GM12878 (cell line): ENCODE results near the gene SERPINB8. TPM values are rescaled to one million over a fixed set of nuclear protein-coding genes. Genes with fewer than 3 reads are reported as not detected.

Experiments used
- ATAC-seq: fragments of 200-7000 bp; cut with Tn5 transposase; 3 replicates; pipeline ENCODE4 v1.9.1; 2020; ENCODE audit warnings: mild to moderate bottlenecking, moderate library complexity
- BruUV-seq: library from RNA; stranded (reverse); fragments of 400-500 nt; replicated peaks from 2 replicates; lab custom pipeline; 2021; lab: Mats Ljungman, UMichigan
- CTCF ChIA-PET: fragments of 300-600 bp; sonication (Branson Sonifier 250); formaldehyde crosslinking; extraction: SDS; loops from one replicate; lab custom pipeline; 2021; ENCODE audit warnings: inconsistent platforms; lab: Yijun Ruan, JAX
- POLR2A ChIA-PET: fragments of 350-600 bp; formaldehyde crosslinking; extraction: SDS; loops from one replicate; lab custom pipeline; 2021; ENCODE audit warnings: inconsistent platforms; lab: Charles Lee
- RAD21 ChIA-PET: fragments of 300-600 bp; sonication (Branson Sonifier 250); formaldehyde crosslinking; loops from one replicate; lab custom pipeline; 2023; ENCODE audit warnings: antibody characterized with exemption; ENCODE audit not compliant: unreplicated experiment; lab: Charles Lee
- SMC1A ChIA-PET: fragments of 300-600 bp; sonication (Branson Sonifier 250); formaldehyde crosslinking; loops from one replicate; lab custom pipeline; 2023; ENCODE audit not compliant: unreplicated experiment, uncharacterized antibody; lab: Charles Lee
- DNase-seq: peaks from one replicate; pipeline ENCODE4 v3.0.0-alpha.2; 2011; ENCODE audit warnings: low read depth, low spot score
- FAIRE-seq: peaks from 3 replicates; lab custom pipeline; 2011; peaks lifted over from hg19 to GRCh38; lab: Jason Lieb, UNC
- H2AFZ ChIP-seq: 2 replicates; pipeline ENCODE4 v1.6.0; 2011; ENCODE audit warnings: low read depth, low read length, control low read depth; ENCODE audit not compliant: control insufficient read depth
- H3K27ac ChIP-seq: 2 replicates; pipeline ENCODE4 v1.5.1; 2011; ENCODE audit warnings: control low read depth; ENCODE audit not compliant: control insufficient read depth, insufficient read depth
- H3K27me3 ChIP-seq, 2 experiments: replicated peaks in 1 of 2; 2 replicates each; pipeline versions ENCODE4 v1.6.0 to v1.6.1; 2011; ENCODE audit warnings: low read length in 1 of 2; ENCODE audit not compliant: control insufficient read depth in 2 of 2, insufficient read depth in 2 of 2
- H3K36me3 ChIP-seq, 2 experiments: 2 replicates each; pipeline ENCODE4 v1.5.1; 2011; ENCODE audit warnings: low read length in 1 of 2; ENCODE audit not compliant: control insufficient read depth in 2 of 2, insufficient read depth in 2 of 2
- H3K4me1 ChIP-seq: 2 replicates; pipeline ENCODE4 v1.6.1; 2011; ENCODE audit warnings: mild to moderate bottlenecking, low read length, moderate library complexity, mixed read lengths; ENCODE audit not compliant: control insufficient read depth, insufficient read depth
- H3K4me2 ChIP-seq: 2 replicates; pipeline ENCODE4 v1.6.0; 2011; ENCODE audit warnings: control low read depth; ENCODE audit not compliant: control insufficient read depth, insufficient read depth
- H3K4me3 ChIP-seq: fragments of 200-600 bp; sonication (generic); 2 replicates; pipeline ENCODE4 v1.5.1; 2016
- H3K79me2 ChIP-seq: 2 replicates; pipeline ENCODE4 v1.6.0; 2011; ENCODE audit warnings: low read length; ENCODE audit not compliant: control insufficient read depth, insufficient read depth
- H3K9ac ChIP-seq: 2 replicates; pipeline ENCODE4 v1.8.0; 2011; ENCODE audit warnings: low read length, control low read depth, mixed read lengths; ENCODE audit not compliant: control insufficient read depth, insufficient read depth
- H3K9me3 ChIP-seq: replicated peaks from 3 replicates; pipeline ENCODE4 v1.5.1; 2011; ENCODE audit warnings: mild to moderate bottlenecking, low read length; ENCODE audit not compliant: control insufficient read depth, insufficient read depth
- H4K20me1 ChIP-seq: 2 replicates; pipeline ENCODE4 v1.6.0; 2011; ENCODE audit not compliant: control insufficient read depth, insufficient read depth
- BCL3 ChIP-seq: IDR thresholded peaks from 2 replicates; pipeline ENCODE4 v1.6.1; 2011; ENCODE audit warnings: borderline replicate concordance, low read depth, mild to moderate bottlenecking, moderate library complexity, low read length; ENCODE audit not compliant: insufficient read depth, poor library complexity, severe bottlenecking
- ESRRA ChIP-seq: IDR thresholded peaks from 2 replicates; pipeline ENCODE4 v1.6.1; 2012; ENCODE audit warnings: mild to moderate bottlenecking, low read length, improper control_type of control experiment
- FOS ChIP-seq: IDR thresholded peaks from 3 replicates; pipeline ENCODE4 v1.6.1; 2011; ENCODE audit warnings: borderline replicate concordance; ENCODE audit not compliant: insufficient read length; ENCODE audit errors: extremely low read depth
- HDAC2 ChIP-seq: fragments of 200-600 bp; sonication (generic); IDR thresholded peaks from 2 replicates; pipeline ENCODE4 v1.6.1; 2017
- JUND ChIP-seq: IDR thresholded peaks from 2 replicates; pipeline ENCODE4 v1.6.1; 2012; ENCODE audit warnings: low read depth, mild to moderate bottlenecking, low read length, improper control_type of control experiment, moderate library complexity
- MEF2B ChIP-seq: fragments of 450-650 bp; IDR thresholded peaks from 2 replicates; pipeline ENCODE4 v1.6.1; 2018; ENCODE audit warnings: mild to moderate bottlenecking, moderate library complexity; ENCODE audit not compliant: partially characterized antibody, poor library complexity, severe bottlenecking
- NR2C1 ChIP-seq: fragments of 450-650 bp; IDR thresholded peaks from 2 replicates; pipeline ENCODE4 v1.6.1; 2017; ENCODE audit warnings: antibody characterized with exemption, mild to moderate bottlenecking, moderate library complexity
- PKNOX1 ChIP-seq: fragments of 450-650 bp; IDR thresholded peaks from 2 replicates; pipeline ENCODE4 v1.6.1; 2016; ENCODE audit warnings: mild to moderate bottlenecking
- RAD21 ChIP-seq: IDR thresholded peaks from 2 replicates; pipeline ENCODE4 v1.6.1; 2011; ENCODE audit warnings: mild to moderate bottlenecking, low read depth, low read length, moderate library complexity; ENCODE audit not compliant: insufficient read depth
- SIX5 ChIP-seq: IDR thresholded peaks from 2 replicates; pipeline ENCODE4 v1.6.1; 2011; ENCODE audit warnings: mild to moderate bottlenecking, low read depth, low read length, moderate library complexity; ENCODE audit not compliant: severe bottlenecking
- ZBED1 ChIP-seq: IDR thresholded peaks from 2 replicates; pipeline ENCODE4 v1.6.1; 2016; ENCODE audit warnings: borderline replicate concordance
- ZNF622 ChIP-seq: fragments of 450-650 bp; IDR thresholded peaks from 2 replicates; pipeline ENCODE4 v1.6.1; 2017; ENCODE audit warnings: mild to moderate bottlenecking, inconsistent platforms
- WGBS: methylation state at CpG from one replicate; pipeline ENCODE4 v1.1.6; 2016; ENCODE audit warnings: low lambda C conversion rate; ENCODE audit not compliant: insufficient replicate concordance, insufficient coverage; ENCODE audit errors: missing lambda C conversion rate; 5-methylcytosine and 5-hydroxymethylcytosine counted together
- in situ Hi-C: fragments of 300-500 bp; cut with MboI; formaldehyde crosslinking; loops from 9 replicates; pipeline ENCODE4 v1.14.3; 2018; ENCODE audit warnings: mixed read lengths
- intact Hi-C: fragments of 100-400 bp; cut with micrococcal nuclease; formaldehyde crosslinking; loops from one replicate; pipeline ENCODE4 v1.14.2; 2022; ENCODE audit not compliant: unreplicated experiment
- polyA plus RNA-seq, 11 experiments: library from polyadenylated mRNA; depleted of rRNA in 4 of 11; unstranded in 6 of 11; stranded (reverse) in 5 of 11; fragments of >200 nt; fragmentation: Nextera tagmentation in 4 of 11; fragmentation: Illumina TruSeq in 1 of 11; extraction: Ambion mirVana in 4 of 11; extraction: Trizol in 1 of 11; gene quantifications; 1 replicate in 1 of 11; 2 replicates in 10 of 11; pipeline versions ENCODE4 v1.2.1 to v1.2.3, GENCODE V29; 2011 to 2016; ENCODE audit warnings: inconsistent platforms in 2 of 11, missing spikeins in 2 of 11, low read depth in 1 of 11
- total RNA-seq, 4 experiments: library from RNA; depleted of rRNA in 3 of 4; stranded (reverse); fragments of >200 nt in 3 of 4; fragmentation: Illumina TruSeq in 1 of 4; extraction: Trizol in 1 of 4; gene quantifications; 2 replicates each; pipeline versions ENCODE4 v1.2.1 to v1.2.3, GENCODE V29; 2013 to 2021
- TF ChIP-seq, protein P1 (sequence below): fragments of 150-350 bp; IDR thresholded peaks from 2 replicates; pipeline ENCODE4 v1.6.1; 2014; ENCODE audit warnings: mild to moderate bottlenecking, low read depth, low read length
- TF ChIP-seq, protein P2 (sequence below): IDR thresholded peaks from 2 replicates; pipeline ENCODE4 v1.6.1; 2012; ENCODE audit warnings: improper control_type of control experiment, low read depth, low read length; ENCODE audit not compliant: insufficient replicate concordance

SERPINB8 gene
- total and polyA plus RNA-seq, 10 of the 15 experiments (the other 5 are each of a cell fraction or from before 2014, with no cell fraction given): 8.1 to 31.5 (median 16.7) TPM

GRCh38 chr18:63963615-63964256, 6.1 kb upstream of the SERPINB8 start:
- H3K4me2 ChIP-seq: no peak overlapping the region
- FAIRE-seq: no peak
- in situ Hi-C loops: no loop called here
- H3K9ac ChIP-seq: no peak overlapping the region
- POLR2A ChIA-PET: no interaction called here
- intact Hi-C loops: no loop called here
- H3K27ac ChIP-seq: no peak overlapping the region
- no peaks in the 10 kb centered on the region for H3K79me2 ChIP-seq
- no peaks in the 10 kb centered on the region for H4K20me1 ChIP-seq
- WGBS: 93% methylated on average over 1 of the region's 1 CpG
- no peak overlapping the region for H2AFZ ChIP-seq
- SMC1A ChIA-PET: interaction anchor here (0.9 to 3.9 kb wide), 6 partner anchors 10 to 76 kb away, joined by 3 to 29 read pairs (median 10); partner anchors contain the start of gene SERPINB2
- H3K36me3 ChIP-seq: peaks cover 10 to 13% of the 10 kb centered on the region in 2 experiments
- H3K4me1 ChIP-seq: no peaks in the 10 kb centered on the region
- H3K4me3 ChIP-seq: no peak overlapping the region
- no peaks in the 10 kb centered on the region for H3K27me3 ChIP-seq
- ATAC-seq: peak; percentile 83
- CTCF ChIA-PET: interaction anchor here (0.6 to 4.2 kb wide), 33 partner anchors 9 to 1619 kb away, joined by 3 to 54 read pairs (median 3); partner anchors contain the start of gene SERPINB12
- no peak for DNase-seq
- BruUV-seq: no TSS peak
- RAD21 ChIA-PET: interaction anchor here (1.1 to 2.9 kb wide), 4 partner anchors 10 to 28 kb away, joined by 3 to 17 read pairs (median 6); no protein-coding TSS in a partner anchor
- no peaks in the 10 kb centered on the region for H3K9me3 ChIP-seq
- TF ChIP-seq RAD21 (peak; percentile 57), JUND (no peak), ZBED1 (no peak), SIX5 (no peak), ZNF622 (no peak), FOS (no peak), MEF2B (no peak), NR2C1 (no peak), HDAC2 (no peak), PKNOX1 (peak; percentile 85), BCL3 (no peak), ESRRA (no peak)
- TF ChIP-seq, protein P1, sequence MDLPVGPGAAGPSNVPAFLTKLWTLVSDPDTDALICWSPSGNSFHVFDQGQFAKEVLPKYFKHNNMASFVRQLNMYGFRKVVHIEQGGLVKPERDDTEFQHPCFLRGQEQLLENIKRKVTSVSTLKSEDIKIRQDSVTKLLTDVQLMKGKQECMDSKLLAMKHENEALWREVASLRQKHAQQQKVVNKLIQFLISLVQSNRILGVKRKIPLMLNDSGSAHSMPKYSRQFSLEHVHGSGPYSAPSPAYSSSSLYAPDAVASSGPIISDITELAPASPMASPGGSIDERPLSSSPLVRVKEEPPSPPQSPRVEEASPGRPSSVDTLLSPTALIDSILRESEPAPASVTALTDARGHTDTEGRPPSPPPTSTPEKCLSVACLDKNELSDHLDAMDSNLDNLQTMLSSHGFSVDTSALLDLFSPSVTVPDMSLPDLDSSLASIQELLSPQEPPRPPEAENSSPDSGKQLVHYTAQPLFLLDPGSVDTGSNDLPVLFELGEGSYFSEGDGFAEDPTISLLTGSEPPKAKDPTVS: no peak
- TF ChIP-seq, protein P2, sequence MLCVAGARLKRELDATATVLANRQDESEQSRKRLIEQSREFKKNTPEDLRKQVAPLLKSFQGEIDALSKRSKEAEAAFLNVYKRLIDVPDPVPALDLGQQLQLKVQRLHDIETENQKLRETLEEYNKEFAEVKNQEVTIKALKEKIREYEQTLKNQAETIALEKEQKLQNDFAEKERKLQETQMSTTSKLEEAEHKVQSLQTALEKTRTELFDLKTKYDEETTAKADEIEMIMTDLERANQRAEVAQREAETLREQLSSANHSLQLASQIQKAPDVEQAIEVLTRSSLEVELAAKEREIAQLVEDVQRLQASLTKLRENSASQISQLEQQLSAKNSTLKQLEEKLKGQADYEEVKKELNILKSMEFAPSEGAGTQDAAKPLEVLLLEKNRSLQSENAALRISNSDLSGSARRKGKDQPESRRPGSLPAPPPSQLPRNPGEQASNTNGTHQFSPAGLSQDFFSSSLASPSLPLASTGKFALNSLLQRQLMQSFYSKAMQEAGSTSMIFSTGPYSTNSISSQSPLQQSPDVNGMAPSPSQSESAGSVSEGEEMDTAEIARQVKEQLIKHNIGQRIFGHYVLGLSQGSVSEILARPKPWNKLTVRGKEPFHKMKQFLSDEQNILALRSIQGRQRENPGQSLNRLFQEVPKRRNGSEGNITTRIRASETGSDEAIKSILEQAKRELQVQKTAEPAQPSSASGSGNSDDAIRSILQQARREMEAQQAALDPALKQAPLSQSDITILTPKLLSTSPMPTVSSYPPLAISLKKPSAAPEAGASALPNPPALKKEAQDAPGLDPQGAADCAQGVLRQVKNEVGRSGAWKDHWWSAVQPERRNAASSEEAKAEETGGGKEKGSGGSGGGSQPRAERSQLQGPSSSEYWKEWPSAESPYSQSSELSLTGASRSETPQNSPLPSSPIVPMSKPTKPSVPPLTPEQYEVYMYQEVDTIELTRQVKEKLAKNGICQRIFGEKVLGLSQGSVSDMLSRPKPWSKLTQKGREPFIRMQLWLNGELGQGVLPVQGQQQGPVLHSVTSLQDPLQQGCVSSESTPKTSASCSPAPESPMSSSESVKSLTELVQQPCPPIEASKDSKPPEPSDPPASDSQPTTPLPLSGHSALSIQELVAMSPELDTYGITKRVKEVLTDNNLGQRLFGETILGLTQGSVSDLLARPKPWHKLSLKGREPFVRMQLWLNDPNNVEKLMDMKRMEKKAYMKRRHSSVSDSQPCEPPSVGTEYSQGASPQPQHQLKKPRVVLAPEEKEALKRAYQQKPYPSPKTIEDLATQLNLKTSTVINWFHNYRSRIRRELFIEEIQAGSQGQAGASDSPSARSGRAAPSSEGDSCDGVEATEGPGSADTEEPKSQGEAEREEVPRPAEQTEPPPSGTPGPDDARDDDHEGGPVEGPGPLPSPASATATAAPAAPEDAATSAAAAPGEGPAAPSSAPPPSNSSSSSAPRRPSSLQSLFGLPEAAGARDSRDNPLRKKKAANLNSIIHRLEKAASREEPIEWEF: no peak
